Stimulated activated CD8-positive, alpha-beta memory T cell treated with anti-CD3 and anti-CD28 coated beads, Interleukin-7, amount 100 ng/mL, for 4 hours (primary cell): ENCODE measurements around the gene E2F7.
"Not testable (repeated sequence)": the region's sequence is repeated elsewhere in the genome, so short reads cannot be mapped to it uniquely, and the experiment has no call there.

Source experiments
- DNase-seq, 2 donors: peaks; one replicate each; pipeline ENCODE4 v3.0.0-alpha.2; 2020; ENCODE audit warnings: low read depth in 2 of 2

The E2F7 gene, protein sequence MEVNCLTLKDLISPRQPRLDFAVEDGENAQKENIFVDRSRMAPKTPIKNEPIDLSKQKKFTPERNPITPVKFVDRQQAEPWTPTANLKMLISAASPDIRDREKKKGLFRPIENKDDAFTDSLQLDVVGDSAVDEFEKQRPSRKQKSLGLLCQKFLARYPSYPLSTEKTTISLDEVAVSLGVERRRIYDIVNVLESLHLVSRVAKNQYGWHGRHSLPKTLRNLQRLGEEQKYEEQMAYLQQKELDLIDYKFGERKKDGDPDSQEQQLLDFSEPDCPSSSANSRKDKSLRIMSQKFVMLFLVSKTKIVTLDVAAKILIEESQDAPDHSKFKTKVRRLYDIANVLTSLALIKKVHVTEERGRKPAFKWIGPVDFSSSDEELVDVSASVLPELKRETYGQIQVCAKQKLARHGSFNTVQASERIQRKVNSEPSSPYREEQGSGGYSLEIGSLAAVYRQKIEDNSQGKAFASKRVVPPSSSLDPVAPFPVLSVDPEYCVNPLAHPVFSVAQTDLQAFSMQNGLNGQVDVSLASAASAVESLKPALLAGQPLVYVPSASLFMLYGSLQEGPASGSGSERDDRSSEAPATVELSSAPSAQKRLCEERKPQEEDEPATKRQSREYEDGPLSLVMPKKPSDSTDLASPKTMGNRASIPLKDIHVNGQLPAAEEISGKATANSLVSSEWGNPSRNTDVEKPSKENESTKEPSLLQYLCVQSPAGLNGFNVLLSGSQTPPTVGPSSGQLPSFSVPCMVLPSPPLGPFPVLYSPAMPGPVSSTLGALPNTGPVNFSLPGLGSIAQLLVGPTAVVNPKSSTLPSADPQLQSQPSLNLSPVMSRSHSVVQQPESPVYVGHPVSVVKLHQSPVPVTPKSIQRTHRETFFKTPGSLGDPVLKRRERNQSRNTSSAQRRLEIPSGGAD

DNA sequence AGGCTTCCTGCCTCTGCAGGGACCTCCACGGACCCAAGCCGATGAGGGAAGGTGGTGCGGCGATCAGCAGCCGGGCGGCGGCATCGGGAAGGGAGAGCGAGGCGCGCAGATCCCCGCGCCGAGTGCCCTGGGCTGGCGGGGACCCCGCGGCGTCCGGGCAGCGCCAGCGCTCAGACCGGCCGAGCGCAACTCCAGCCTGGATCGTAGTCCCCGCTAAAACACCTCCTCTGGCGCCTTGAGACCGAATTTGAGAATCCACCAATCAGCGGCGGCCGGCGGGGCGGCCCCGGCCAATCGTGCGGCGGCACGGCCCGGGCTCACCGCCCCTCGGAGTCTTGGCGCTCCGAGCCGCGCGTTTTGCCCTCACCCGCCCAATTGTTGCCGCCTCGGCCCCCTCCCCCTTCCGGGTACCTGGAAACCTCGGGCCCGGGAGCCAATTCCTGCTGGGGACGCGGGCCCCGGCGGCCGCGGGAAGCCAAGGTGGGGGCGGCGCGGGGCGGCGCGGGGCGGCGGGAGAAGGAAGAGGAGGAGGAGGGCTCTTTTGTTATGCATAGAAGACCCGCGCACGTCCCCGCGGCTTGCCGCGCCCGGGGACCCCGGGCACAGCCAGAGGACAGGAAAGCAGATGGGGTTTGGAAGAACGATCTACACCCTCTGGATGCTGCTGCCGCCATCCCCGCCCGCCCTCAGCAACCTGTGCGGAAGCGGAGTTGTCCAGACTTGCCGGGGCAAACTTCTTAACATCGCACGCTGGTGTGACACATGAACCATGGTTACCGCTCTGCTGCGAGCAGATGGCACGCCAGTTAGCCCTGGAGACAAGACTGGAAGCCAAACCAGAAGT is at the start of gene E2F7:
Gene E2F7 (minus strand): TSS at position 209 of the 844 bp plus-strand sequence. CDS start 934 bp downstream, outside the sequence.
- peak; percentile 49 to 72 for DNase-seq

DNA sequence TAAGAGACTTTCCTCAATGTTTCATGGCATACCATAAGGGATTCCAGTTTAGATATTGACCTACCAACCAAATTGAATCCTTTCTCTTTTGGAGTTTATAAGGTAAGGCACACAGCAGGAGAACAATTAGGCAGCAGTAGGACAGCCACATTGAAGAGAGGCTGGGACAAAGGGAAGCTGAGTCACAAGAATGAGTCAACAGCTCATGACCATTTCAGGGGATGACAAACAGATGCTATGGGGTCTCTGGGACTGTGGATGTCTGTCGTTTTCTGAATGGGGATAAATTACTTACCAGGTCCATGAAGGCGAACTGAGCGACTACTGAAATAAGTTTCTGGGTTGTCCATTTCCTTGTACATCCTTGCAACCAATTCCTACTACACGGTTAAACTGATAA is 48.6 kb upstream of the E2F7 start:
- DNase-seq = no peak

DNA sequence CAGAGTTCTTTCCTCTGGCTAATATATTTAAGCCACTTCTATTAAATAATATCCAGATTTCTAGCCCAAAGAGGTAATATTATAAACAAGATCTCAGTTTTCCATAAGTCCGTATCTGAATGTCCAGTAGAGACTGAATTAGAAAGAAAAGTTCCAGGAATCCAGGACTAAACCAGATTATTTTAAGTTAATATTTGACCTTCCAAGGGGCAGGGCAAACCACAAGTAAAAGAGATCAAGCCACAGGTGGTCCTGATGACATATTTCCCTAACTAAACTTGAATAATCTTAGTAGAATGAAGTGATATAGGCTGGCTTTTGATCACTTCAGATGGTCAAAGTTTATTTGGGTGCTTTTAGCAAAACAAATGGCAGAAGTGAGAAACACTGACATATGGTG is 43.3 kb upstream of the E2F7 start:
- no peak for DNase-seq

DNA sequence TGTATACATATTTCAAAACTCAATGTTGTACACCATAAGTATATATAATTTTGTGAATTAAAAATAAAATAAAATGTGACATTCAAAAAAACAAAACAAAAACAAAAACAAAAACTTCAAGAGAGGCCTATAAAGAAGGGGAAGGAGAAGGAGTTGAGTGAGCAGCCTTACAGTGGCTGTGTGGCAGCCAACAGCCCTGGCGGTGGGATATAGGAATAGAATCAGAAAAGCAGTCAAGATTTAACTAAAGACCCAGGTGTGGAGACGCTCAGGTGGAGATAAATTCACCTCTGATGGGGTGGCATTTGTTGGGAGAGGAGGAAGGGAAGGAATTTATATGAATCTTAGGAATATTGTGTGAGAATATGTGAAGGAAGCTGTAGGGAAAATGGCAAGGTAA is 41.8 kb upstream of the E2F7 start:
- DNase-seq = no peak

DNA sequence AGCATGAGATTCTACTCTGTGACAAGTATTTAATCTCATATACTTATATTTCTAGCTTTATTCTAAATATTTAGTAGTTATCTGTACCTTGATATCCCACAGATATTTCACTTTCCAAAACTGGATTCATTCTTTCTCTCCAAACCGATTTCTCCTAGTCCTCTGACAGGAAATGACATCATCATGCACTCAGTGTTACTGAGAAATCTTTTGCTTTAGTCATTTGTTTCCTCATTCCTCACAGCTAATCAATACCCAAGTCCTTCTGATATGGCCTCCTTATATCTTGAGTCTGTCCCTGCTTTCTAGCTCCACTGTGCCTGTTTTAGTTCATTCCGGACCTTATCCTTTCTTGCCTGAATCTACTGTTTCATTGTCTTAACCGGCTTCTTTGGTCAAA is 39.4 kb upstream of the E2F7 start:
- no peak for DNase-seq

DNA sequence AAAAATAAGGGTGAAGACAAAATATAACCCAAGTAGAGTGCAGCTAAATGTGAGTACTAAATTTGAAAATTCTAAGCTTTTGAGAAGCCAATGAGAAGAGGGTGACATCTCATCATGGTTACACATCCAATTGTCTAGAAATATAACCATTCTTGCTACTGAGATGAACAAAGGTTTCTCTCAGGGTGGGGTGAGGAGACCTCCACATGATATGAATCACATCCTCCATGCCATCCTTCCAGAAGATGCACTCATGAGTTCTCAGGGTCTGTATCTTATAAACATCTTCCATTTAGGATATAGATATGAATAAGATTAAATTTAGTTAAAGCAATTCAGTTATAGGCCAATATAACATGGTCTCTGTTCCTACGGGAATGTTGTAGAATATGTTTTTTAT is 38.9 kb upstream of the E2F7 start:
- no peak for DNase-seq

DNA sequence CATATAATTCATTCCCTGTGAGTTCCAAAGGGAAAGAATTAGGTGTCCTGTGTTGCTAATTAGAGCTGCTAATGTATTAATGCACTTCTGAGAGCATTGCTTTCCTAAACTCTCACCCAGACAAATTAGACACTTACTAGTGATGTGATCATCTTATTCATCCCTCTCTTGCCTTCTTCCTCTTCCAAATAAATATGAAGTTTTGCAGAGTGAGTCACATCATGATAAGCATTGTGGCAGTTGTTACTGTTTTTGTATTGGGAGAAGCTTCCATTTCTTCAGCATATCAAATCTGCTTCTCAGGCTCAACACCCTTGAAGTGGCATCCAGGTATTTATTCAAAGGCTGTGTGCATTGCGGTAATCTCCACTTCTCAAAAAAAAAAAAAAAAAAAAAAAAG is 37.3 kb upstream of the E2F7 start:
- no peak for DNase-seq

DNA sequence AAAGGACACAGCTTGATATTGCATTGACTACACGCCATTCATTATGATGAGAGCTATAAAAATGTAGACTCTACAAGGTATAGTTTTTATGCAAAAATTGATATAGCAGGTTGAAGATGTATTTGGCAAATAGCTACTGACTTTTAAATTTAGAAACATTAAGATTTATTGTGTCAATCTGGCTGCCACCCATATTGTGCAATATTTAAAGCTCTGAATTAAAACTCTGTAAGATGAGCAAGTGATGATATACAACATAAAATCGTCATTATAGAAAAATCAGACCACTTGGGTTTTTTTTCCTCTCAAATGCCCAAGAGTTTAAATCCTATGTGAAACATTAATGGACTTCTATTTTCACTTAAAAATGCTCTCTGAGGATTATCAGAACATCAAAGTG is 36.8 kb upstream of the E2F7 start:
- DNase-seq = no peak

DNA sequence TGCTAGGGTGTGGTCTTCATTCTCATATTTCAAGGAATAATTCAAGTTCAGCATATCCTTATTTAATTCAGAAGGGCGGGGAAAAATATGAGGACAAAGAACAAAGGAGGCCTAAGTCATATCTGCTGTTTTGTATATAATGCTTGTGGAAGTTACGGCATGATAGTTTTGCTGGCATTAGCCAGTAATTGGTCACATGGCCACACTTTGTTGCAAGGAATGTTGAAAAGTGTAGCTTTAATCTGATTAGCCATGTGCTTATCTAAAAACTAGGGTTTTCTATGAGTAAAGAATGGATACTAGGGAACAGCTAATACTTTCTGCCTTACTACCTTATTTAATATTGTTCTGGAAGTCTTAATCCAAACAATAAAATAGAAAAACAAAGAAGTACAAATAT is 34.4 kb upstream of the E2F7 start:
- DNase-seq = no peak

DNA sequence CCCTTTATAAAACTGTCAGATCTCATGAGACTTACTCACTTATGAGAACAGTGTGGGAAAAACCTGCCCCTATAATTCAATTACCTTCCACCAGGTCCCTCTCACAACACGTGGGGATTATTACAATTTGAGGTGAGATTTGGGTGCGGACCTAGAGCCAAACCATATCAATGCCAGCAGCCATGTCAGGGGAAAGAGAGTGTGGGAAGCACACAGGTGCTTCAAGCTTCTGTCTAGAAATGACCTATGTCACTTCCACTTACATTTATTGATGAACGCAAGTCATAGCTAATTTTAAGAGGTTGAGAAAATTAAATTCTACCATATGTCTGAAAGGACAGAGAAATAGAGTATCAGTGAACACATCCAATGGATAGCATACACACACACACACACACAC is 32.5 kb upstream of the E2F7 start:
- no peak for DNase-seq

DNA sequence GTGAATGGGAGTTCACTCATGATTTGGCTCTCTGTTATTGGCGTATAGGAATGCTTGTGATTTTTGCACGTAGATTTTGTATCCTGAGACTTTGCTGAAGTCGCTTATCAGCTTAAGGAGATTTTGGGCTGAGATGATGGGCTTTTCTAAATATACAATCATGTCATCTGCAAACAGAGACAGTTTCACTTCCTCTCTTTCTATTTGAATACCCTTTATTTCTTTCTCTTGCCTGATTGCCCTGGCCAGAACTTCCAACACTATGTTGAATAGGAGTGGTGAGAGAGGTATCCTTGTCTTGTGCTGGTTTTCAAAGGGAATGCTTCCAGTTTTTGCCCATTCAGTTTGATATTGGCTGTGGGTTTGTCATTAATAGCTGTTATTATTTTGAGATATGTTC is 26.9 kb upstream of the E2F7 start:
- not testable (repeated sequence) for DNase-seq

DNA sequence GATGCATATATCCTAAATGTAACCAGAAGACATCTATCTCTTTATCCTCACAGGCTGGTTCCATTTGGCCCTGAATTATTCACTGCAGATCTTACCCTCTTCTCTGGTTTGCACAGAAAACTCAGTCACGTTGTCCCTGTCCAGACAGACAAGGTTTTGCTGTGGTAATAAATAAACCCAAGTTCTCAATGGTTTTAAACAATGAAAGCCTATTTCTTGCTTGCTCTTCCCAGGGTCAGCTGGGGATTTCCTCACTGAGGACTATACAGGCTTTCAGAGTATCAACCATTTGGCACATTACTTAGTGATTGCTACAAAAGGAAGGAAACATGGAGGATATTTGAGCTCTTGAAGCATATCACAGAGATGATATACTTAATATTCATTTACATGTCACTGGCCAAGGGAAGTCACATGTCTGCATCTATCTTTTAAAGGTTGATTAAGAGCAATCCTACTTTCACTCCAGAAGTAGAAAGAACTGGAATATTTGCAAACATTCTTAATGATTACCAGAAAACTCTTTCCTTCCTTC is 24.4 kb upstream of the E2F7 start:
- no peak for DNase-seq

DNA sequence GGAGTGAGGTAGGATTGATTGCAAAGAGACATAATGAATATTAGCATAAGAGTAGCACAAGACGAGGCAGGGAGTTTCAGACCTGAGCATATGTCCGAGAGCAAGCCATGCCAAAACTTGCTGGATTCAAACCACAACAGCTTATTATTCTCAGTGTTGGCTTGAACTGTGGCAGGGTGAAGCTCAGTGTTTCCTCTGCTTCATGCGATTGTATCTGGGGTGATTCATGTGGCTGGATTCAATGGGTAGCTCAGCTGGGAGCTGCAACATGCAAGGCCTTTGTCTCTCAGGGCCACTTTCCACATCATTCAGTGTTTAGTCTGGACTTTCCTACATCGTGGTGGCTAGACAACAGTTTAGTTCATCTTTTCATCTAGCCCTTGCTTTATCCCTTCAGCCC is 22.1 kb upstream of the E2F7 start:
- no peak for DNase-seq

DNA sequence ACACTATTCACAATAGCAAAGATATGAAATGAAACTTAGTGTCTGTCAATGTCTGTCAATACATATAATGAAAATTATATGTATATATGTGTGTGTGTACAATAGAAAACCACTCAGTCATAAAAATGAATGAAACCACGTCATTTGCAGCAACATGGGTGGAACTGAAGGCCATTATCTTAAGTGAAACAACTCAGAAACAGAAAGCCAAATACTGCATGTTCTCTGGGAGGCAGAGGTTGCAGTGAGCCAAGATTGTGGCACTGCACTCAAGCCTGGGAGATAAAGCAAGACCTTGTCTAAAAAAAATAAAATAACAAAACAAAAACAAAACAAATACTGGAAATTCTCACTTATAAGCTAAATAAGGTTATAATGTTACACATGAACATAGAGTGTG is 16.7 kb upstream of the E2F7 start:
- DNase-seq = no peak

DNA sequence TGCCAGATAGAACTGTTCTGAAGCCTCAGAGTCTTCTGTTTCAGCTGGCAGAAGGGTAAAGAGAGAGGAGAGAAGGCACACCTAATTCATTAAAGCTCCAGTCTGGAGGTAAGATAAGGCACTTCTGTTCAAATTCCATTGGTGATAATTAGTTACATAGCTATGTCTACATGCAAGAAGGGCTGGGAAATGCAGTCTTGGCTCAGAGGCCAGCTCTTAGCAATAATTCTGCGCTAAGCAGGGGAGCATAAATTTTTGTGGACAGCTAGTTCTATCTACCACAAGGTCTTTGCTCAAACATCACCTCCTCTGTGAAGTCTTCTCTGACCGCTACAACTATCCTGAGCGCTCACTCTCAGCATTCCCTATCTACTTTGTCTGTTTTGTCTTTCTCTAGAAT is 14.3 kb upstream of the E2F7 start:
- no peak for DNase-seq

DNA sequence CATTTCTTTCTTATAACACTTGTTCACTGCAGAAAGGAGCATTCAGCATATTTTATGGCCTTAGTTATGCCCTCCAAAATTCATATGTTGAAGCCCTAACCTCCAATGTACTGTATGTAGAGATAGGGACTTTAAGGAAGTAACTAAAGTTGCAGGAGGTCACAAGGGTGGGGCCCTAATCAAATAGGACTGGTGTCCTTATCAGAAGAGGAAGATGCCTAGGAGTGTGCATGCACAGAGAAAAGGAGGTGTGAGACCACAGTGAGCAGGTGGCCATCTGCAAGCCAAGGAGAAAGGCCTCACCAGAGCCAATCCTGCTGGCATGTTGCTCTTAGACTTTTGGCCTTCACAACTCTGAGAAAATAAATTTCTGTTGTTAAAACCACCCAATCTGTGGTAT is 12.9 kb upstream of the E2F7 start:
- no peak for DNase-seq

DNA sequence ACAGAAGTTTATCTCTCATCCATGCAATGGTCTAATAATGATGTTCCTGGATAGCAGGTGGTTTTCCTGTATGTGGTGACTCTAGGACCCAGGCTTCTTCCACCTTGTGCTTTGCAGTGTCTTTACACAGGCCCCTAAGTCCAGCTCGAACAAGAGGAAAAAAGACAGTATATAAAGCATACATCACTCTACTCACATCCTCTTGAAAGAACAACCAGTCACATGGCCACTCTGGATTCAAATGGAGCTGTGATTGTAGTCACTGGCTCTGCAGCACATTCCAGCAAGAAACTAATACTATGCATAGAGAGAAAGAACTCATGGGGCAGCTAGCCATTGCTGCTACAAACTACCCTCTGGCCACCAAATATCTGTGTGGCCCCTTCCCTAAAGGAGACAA is 11.5 kb upstream of the E2F7 start:
- DNase-seq = no peak

DNA sequence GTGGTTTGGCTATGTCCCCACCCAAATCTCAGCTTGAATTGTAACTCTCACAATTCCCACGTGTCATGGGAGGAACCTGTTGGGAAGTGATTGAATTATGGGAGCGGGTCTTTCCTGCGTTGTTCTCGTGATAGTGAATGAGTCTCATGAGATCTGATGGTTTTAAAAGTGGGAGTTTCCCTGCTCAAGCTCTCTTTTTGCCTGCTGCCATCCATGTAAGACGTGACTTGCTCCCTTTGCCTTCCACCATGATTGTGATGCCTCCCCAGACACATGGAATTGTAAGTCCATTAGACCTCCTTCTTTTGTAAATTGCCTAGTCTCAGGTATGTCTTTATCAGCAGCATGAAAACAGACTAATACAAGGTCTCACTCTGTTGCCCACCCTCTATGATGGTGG is 8.5 kb upstream of the E2F7 start:
- not testable (repeated sequence) for DNase-seq

DNA sequence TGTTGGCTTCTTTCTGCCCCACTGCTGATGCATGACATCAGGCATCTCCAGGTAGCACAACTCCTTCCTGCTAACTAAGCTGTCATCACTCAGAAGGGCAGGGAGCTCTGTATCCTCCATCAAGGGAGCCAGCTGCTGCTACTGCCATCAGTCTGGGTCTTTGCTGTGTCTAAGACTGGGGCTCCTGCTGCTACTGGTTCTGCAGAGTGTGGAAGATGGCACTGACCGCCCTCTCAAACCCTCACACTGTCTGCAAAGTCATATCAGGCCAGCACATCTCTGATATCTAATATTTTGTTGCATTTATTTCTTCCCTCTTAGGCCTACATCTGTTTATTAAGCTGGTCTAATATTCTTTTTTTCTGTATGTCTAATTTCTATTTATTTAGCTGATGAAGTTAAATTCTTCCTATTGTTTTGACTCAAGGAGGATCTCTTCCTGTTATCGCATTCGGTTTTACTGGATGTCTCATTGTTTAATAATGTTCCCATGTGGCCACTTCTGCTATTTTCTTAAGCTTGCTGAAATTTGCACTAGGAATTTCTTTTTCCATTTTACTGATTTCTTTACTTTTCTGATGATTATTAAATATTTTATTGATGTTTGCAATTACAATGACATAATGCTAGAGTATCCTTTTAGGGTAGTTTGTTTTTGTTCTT is 7.6 kb upstream of the E2F7 start:
- no peak for DNase-seq

DNA sequence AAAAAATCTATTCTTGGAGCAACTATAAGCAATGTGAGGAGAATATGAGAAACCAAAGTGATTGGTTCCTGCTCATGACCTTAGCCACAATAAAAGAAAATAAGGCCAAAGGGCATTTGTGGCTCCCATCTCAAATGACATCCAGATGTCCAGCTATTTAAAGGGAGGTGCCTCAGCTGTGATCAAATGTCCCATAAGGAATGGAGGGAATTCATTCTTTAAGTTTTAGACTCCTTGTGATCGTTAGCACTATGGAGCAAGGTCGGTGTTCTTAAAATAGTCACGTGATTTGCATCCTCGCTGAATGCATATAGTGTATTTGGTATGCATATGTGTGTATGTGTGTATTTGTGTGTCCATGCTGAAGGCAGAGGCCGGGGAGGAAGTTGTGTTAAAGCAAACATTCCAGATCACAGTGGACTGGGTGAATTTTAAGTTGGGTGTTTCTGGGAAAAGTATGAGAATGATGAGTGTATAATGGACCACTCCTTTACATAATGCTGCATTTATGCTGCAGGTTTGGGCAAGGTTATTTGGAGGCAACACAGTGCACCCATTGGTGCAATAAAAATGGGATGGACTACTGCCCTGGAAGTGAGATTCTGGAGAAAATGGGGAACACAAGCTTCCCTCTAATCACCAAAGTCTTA is 5.6 kb upstream of the E2F7 start:
- DNase-seq = no peak

DNA sequence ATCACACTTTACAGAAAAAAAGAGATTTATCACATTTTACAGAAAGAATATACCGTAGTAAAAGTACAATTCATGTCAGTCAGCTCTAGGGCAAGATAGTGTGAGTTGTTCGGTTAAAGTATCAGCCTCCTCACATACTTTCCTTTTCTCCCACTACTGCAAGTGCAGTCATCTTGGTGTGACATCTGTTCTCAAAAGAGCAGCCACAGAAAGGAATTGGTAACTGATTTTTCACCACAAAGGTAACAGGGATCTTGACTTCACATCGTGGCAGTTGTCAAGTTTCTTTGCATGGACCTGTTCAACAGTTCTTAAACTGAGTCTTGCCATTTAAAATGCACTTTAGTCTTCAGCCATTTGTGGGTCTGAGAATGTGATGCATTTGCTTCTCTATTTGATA is 5.0 kb upstream of the E2F7 start:
- DNase-seq = no peak
